GM12801 (cell line): ENCODE measurements around the gene DAG1.

Experiments
- TF ChIP-seq, protein P1 (sequence below): IDR thresholded peaks from one replicate; pipeline ENCODE4 v1.5.1; 2011; ENCODE audit warnings: control low read depth; ENCODE audit not compliant: insufficient read length; ENCODE audit errors: extremely low read depth

The DAG1 gene

GRCh38 chr3:49495023-49495422 lies 25.0 kb downstream of the DAG1 start:
- TF ChIP-seq, protein P1, sequence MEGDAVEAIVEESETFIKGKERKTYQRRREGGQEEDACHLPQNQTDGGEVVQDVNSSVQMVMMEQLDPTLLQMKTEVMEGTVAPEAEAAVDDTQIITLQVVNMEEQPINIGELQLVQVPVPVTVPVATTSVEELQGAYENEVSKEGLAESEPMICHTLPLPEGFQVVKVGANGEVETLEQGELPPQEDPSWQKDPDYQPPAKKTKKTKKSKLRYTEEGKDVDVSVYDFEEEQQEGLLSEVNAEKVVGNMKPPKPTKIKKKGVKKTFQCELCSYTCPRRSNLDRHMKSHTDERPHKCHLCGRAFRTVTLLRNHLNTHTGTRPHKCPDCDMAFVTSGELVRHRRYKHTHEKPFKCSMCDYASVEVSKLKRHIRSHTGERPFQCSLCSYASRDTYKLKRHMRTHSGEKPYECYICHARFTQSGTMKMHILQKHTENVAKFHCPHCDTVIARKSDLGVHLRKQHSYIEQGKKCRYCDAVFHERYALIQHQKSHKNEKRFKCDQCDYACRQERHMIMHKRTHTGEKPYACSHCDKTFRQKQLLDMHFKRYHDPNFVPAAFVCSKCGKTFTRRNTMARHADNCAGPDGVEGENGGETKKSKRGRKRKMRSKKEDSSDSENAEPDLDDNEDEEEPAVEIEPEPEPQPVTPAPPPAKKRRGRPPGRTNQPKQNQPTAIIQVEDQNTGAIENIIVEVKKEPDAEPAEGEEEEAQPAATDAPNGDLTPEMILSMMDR, result no peak

DNA sequence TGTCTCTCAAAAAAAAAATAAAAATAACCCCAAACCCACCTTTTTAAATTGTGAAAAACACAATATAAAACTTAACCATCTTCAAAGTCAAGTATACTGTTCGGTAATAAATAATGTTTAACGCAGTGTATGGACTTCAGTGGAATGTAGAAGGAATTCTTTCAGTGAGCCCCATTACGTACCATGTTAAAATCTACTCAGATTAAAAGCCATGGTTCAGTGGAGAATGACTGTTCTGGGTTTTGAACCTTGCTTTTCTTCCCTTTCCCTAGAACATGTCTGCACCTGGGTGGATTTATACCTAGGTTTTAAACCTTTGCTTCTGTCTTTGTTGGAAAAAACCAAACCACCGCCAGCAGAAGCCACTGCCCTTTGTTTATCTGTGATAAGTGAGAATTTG lies 27.5 kb downstream of the DAG1 start:
- TF ChIP-seq, protein P1, result no peak

- TF ChIP-seq, protein P1, result no peak
Measured at GRCh38 chr3:49498239-49498638, 28.2 kb downstream of the DAG1 start.

DNA sequence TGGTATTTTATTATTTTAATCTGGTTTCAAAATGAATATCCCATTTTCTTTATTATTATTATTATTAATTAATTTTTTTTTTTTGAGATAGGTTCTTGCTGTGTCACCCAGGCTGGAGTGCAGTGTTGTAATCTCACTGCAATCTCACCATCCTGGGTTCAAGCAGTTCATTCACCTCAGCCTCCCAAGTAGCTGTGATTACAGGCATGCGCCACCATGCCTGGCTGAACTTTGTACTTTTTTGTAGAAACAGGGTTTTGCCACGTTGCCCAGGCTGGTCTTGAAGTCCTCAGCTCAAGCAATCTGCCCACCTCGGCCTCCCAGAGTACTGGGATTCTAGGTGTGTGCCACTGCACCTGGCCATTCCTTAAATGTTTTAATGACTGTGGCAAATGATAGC lies 28.6 kb downstream of the DAG1 start:
- TF ChIP-seq, protein P1, result no peak

- TF ChIP-seq, protein P1, result no peak
Measured at GRCh38 chr3:49500205-49500731, 30.2 kb downstream of the DAG1 start.

- TF ChIP-seq, protein P1, result no peak
Measured at GRCh38 chr3:49500732-49501609, 30.9 kb downstream of the DAG1 start.

GRCh38 chr3:49501842-49502241 lies 31.8 kb downstream of the DAG1 start:
- TF ChIP-seq, protein P1, result no peak
